HepG2 (cell line): Measurements from ENCODE around the gene LINGO3. TPM values are rescaled to one million over a fixed set of nuclear protein-coding genes. Genes with fewer than 3 reads are reported as not detected.

Experiments
- CAMTA2 ChIP-seq: sonication (generic); formaldehyde crosslinking; IDR thresholded peaks from 2 replicates; pipeline ENCODE4 v1.4.0; 2020; ENCODE audit warnings: mild to moderate bottlenecking, missing genetic modification reagents, borderline replicate concordance
- CHD2 ChIP-seq: IDR thresholded peaks from 2 replicates; pipeline ENCODE4 v1.6.1; 2011; ENCODE audit warnings: low read depth, low read length, improper control_type of control experiment
- CREB1 ChIP-seq, 2 experiments: fragments of 450-650 bp in 1 of 2; IDR thresholded peaks; 2 replicates each; pipeline ENCODE4 v1.6.1; 2016 to 2017; ENCODE audit warnings: control low read depth in 1 of 2, mild to moderate bottlenecking in 1 of 2, missing compliant biosample characterization in 1 of 2, missing genetic modification characterization in 1 of 2
- DBP ChIP-seq: sonication (generic); formaldehyde crosslinking; IDR thresholded peaks from 2 replicates; pipeline ENCODE4 v1.4.0; 2020; ENCODE audit warnings: missing genetic modification reagents; ENCODE audit errors: not compliant biosample characterization
- FOSL1 ChIP-seq: sonication (generic); formaldehyde crosslinking; IDR thresholded peaks from 2 replicates; pipeline ENCODE4 v1.9.0; 2021; ENCODE audit warnings: missing genetic modification reagents, borderline replicate concordance
- IRX3 ChIP-seq: sonication (generic); formaldehyde crosslinking; IDR thresholded peaks from 2 replicates; pipeline ENCODE4 v1.8.1; 2023; ENCODE audit warnings: mild to moderate bottlenecking, low read depth, missing genetic modification reagents, borderline replicate concordance
- NFYB ChIP-seq: sonication (generic); formaldehyde crosslinking; IDR thresholded peaks from 2 replicates; pipeline ENCODE4 v1.4.0; 2020; ENCODE audit warnings: missing genetic modification reagents
- PLSCR1 ChIP-seq: sonication (generic); formaldehyde crosslinking; IDR thresholded peaks from 2 replicates; pipeline ENCODE4 v1.5.0; 2020; ENCODE audit warnings: missing genetic modification reagents, mild to moderate bottlenecking, borderline replicate concordance
- SP2 ChIP-seq: sonication (generic); formaldehyde crosslinking; IDR thresholded peaks from 2 replicates; pipeline ENCODE4 v1.5.1; 2020; ENCODE audit warnings: mild to moderate bottlenecking, missing genetic modification reagents
- TARDBP ChIP-seq: sonication (generic); formaldehyde crosslinking; IDR thresholded peaks from 2 replicates; pipeline ENCODE4 v1.8.0; 2022; ENCODE audit warnings: mild to moderate bottlenecking, missing genetic modification reagents
- TEAD3 ChIP-seq: optimal IDR thresholded peaks from 2 replicates; pipeline ENCODE3; 2016; ENCODE audit warnings: borderline replicate concordance
- WIZ ChIP-seq: sonication (generic); formaldehyde crosslinking; IDR thresholded peaks from 2 replicates; pipeline ENCODE4 v1.5.1; 2020; ENCODE audit warnings: mild to moderate bottlenecking, missing genetic modification reagents
- ZFP91 ChIP-seq: sonication (generic); formaldehyde crosslinking; IDR thresholded peaks from 2 replicates; pipeline ENCODE4 v1.9.0; 2022; ENCODE audit warnings: missing genetic modification reagents, mild to moderate bottlenecking, borderline replicate concordance
- ZNF34 ChIP-seq: sonication (generic); formaldehyde crosslinking; IDR thresholded peaks from 2 replicates; pipeline ENCODE4 v1.4.0; 2020; ENCODE audit warnings: mild to moderate bottlenecking, missing genetic modification reagents, borderline replicate concordance
- ZNF431 ChIP-seq: sonication (generic); formaldehyde crosslinking; IDR thresholded peaks from 2 replicates; pipeline ENCODE4 v1.9.0; 2022; ENCODE audit warnings: missing genetic modification reagents, low read depth, mild to moderate bottlenecking, borderline replicate concordance
- ZNF460 ChIP-seq: sonication (generic); formaldehyde crosslinking; IDR thresholded peaks from 2 replicates; pipeline ENCODE4 v1.5.1; 2020; ENCODE audit warnings: missing genetic modification reagents, mild to moderate bottlenecking, borderline replicate concordance
- ZNF564 ChIP-seq: sonication (generic); formaldehyde crosslinking; IDR thresholded peaks from 2 replicates; pipeline ENCODE4 v1.8.1; 2023; ENCODE audit warnings: mild to moderate bottlenecking, missing genetic modification reagents
- ZNF672 ChIP-seq: sonication (generic); formaldehyde crosslinking; IDR thresholded peaks from 2 replicates; pipeline ENCODE4 v1.8.1; 2022; ENCODE audit warnings: missing genetic modification reagents
- ZNF678 ChIP-seq: sonication (generic); formaldehyde crosslinking; IDR thresholded peaks from 2 replicates; pipeline ENCODE4 v1.4.0; 2020; ENCODE audit warnings: mild to moderate bottlenecking, missing genetic modification reagents
- ZNF777 ChIP-seq: sonication (generic); formaldehyde crosslinking; IDR thresholded peaks from 2 replicates; pipeline ENCODE4 v1.4.0; 2020; ENCODE audit warnings: missing genetic modification reagents
- ZSCAN31 ChIP-seq: sonication (generic); formaldehyde crosslinking; IDR thresholded peaks from 2 replicates; pipeline ENCODE4 v1.5.0; 2020; ENCODE audit warnings: low read depth, mild to moderate bottlenecking, missing genetic modification reagents
- polyA plus RNA-seq, 8 experiments: library from polyadenylated mRNA; depleted of rRNA in 3 of 8; stranded (reverse) in 7 of 8; unstranded in 1 of 8; fragments of >200 nt; fragmentation: Illumina TruSeq in 4 of 8; extraction: Trizol in 4 of 8; gene quantifications; 2 replicates each; pipeline versions ENCODE4 v1.2.1 to v1.2.3, GENCODE V29; 2011 to 2016; ENCODE audit warnings: low read depth in 4 of 8, missing spikeins in 1 of 8, mixed read lengths in 1 of 8; ENCODE audit not compliant: insufficient read depth in 1 of 8
- total RNA-seq, 5 experiments: library from RNA; depleted of rRNA; stranded (reverse); fragments of >200 nt; fragmentation: Illumina TruSeq; extraction: Trizol; gene quantifications; 2 replicates each; pipeline ENCODE4 v1.2.3, GENCODE V29; 2016; ENCODE audit warnings: low read depth in 1 of 5
- TF ChIP-seq, protein P1 (sequence below): sonication (generic); formaldehyde crosslinking; IDR thresholded peaks from 2 replicates; pipeline ENCODE4 v1.4.0; 2020; ENCODE audit warnings: mild to moderate bottlenecking, missing genetic modification reagents
- TF ChIP-seq, protein P2 (sequence below): sonication (generic); formaldehyde crosslinking; conservative IDR thresholded peaks from 2 replicates; pipeline ENCODE4 v1.4.0; 2020; ENCODE audit warnings: missing genetic modification reagents
- TF ChIP-seq, protein P3 (sequence below): sonication (generic); formaldehyde crosslinking; IDR thresholded peaks from 2 replicates; pipeline ENCODE4 v1.4.0; 2020; ENCODE audit warnings: missing genetic modification reagents

LINGO3 gene
- total and polyA plus RNA-seq, 2 of the 13 experiments (the other 11 are each of a cell fraction or from before 2014, with no cell fraction given) = not detected

GRCh38 chr19:2330632-2331284 lies 22.8 kb upstream of the LINGO3 start (continued):
- TF ChIP-seq ZFP91 (CRISPR knock-in tag) = peak; percentile 21; the same call in 1 of the 2 replicates
- TF ChIP-seq WIZ (CRISPR knock-in tag) = no peak
- no peak for TF ChIP-seq ZNF777 (CRISPR knock-in tag)
- no peak for TF ChIP-seq ZNF564 (CRISPR knock-in tag)
- no peak for TF ChIP-seq PLSCR1 (CRISPR knock-in tag)
- TF ChIP-seq CREB1 (IDR thresholded peaks at IDR 0.05) = no peak
- no peak; the same call in 1 of the 2 replicates for TF ChIP-seq CREB1 (CRISPR knock-in tag; IDR thresholded peaks at IDR 0.05)
- no peak for TF ChIP-seq IRX3 (CRISPR knock-in tag)
- TF ChIP-seq ZNF34 (CRISPR knock-in tag) = no peak
- no peak for TF ChIP-seq ZNF460 (CRISPR knock-in tag)
- TF ChIP-seq, protein P1, sequence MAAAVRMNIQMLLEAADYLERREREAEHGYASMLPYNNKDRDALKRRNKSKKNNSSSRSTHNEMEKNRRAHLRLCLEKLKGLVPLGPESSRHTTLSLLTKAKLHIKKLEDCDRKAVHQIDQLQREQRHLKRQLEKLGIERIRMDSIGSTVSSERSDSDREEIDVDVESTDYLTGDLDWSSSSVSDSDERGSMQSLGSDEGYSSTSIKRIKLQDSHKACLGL = 0 out of 2 replicates have a peak, but pooled peaks have one; percentile 38
- TF ChIP-seq ZNF672 = no peak
- TF ChIP-seq ZSCAN31 (CRISPR knock-in tag) = no peak; the same call in 1 of the 2 replicates
- no peak for TF ChIP-seq ZNF431 (CRISPR knock-in tag)
- no peak for TF ChIP-seq ZNF678
- TF ChIP-seq NFYB (CRISPR knock-in tag) = no peak
- peak; percentile 65; the same call in 1 of the 2 replicates for TF ChIP-seq TARDBP (CRISPR knock-in tag)
- TF ChIP-seq, protein P2, sequence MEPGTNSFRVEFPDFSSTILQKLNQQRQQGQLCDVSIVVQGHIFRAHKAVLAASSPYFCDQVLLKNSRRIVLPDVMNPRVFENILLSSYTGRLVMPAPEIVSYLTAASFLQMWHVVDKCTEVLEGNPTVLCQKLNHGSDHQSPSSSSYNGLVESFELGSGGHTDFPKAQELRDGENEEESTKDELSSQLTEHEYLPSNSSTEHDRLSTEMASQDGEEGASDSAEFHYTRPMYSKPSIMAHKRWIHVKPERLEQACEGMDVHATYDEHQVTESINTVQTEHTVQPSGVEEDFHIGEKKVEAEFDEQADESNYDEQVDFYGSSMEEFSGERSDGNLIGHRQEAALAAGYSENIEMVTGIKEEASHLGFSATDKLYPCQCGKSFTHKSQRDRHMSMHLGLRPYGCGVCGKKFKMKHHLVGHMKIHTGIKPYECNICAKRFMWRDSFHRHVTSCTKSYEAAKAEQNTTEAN (CRISPR knock-in tag) = no peak
- no peak for TF ChIP-seq CHD2
- no peak for TF ChIP-seq TEAD3
- no peak for TF ChIP-seq CAMTA2
- TF ChIP-seq FOSL1 = no peak
- TF ChIP-seq SP2 (CRISPR knock-in tag) = no peak
- TF ChIP-seq DBP (CRISPR knock-in tag) = no peak
- TF ChIP-seq, protein P3, sequence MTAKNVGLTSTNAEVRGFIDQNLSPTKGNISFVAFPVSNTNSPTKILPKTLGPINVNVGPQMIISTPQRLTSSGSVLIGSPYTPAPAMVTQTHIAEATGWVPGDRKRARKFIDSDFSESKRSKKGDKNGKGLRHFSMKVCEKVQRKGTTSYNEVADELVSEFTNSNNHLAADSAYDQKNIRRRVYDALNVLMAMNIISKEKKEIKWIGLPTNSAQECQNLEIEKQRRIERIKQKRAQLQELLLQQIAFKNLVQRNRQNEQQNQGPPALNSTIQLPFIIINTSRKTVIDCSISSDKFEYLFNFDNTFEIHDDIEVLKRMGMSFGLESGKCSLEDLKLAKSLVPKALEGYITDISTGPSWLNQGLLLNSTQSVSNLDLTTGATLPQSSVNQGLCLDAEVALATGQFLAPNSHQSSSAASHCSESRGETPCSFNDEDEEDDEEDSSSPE = no peak
